B cell (primary cell): ENCODE data around the gene YY1AP1. TPM values are rescaled to one million over a fixed set of nuclear protein-coding genes. Genes with fewer than 3 reads are reported as not detected.

Experiments
- ATAC-seq: fragments of 200-7000 bp; cut with Tn5 transposase; one replicate; pipeline ENCODE4 v1.10.0; 2021; ENCODE audit warnings: low read depth, mild to moderate bottlenecking, moderate number of reproducible peaks, moderate library complexity
- CTCF ChIA-PET: fragments of 350-600 bp; sonication (Branson Sonifier 250); formaldehyde crosslinking; loops from one replicate; lab custom pipeline; 2021; ENCODE audit warnings: antibody characterized with exemption, inconsistent platforms; lab: Charles Lee
- POLR2A ChIA-PET: fragments of 350-600 bp; sonication (Branson Sonifier 250); formaldehyde crosslinking; loops from one replicate; lab custom pipeline; 2021; ENCODE audit warnings: antibody characterized with exemption; lab: Charles Lee
- DNase-seq: peaks from one replicate; pipeline ENCODE4 v3.0.0; 2013
- H2AFZ ChIP-seq: 2 replicates; pipeline ENCODE4 v1.6.1; 2012; ENCODE audit warnings: mild to moderate bottlenecking, low read depth, low read length; ENCODE audit not compliant: insufficient read depth, poor library complexity, severe bottlenecking
- H3K27ac ChIP-seq, 2 donors: 1 replicate in 1 of 2; 2 replicates in 1 of 2; pipeline ENCODE4 v1.5.1; 2012 to 2013; ENCODE audit warnings: low read length in 2 of 2, mild to moderate bottlenecking in 2 of 2, moderate library complexity in 1 of 2
- H3K27me3 ChIP-seq, 4 experiments: fragments of 200-600 bp in 1 of 4; sonication (generic) in 1 of 4; replicated peaks in 1 of 4; 1 replicate in 2 of 4; 2 replicates in 2 of 4; pipeline versions ENCODE4 v1.6.1 to v1.7.0; 2013 to 2016; ENCODE audit warnings: low read length in 3 of 4, mild to moderate bottlenecking in 2 of 4, mixed read lengths in 1 of 4, moderate library complexity in 1 of 4; ENCODE audit not compliant: insufficient read depth in 4 of 4, control insufficient read depth in 3 of 4; ENCODE audit errors: control extremely low read depth in 1 of 4
- H3K36me3 ChIP-seq, 2 experiments: replicated peaks in 1 of 2; 1 replicate in 1 of 2; 2 replicates in 1 of 2; pipeline versions ENCODE4 v1.6.1 to v1.7.1; 2013; ENCODE audit warnings: low read length in 1 of 2; ENCODE audit not compliant: insufficient read depth in 2 of 2, control insufficient read depth in 1 of 2; ENCODE audit errors: control extremely low read depth in 1 of 2, extremely low read depth in 1 of 2
- H3K4me1 ChIP-seq, 2 donors: fragments of 200-600 bp in 1 of 2; sonication (generic) in 1 of 2; 1 replicate in 1 of 2; 2 replicates in 1 of 2; pipeline versions ENCODE4 v1.5.1 to v1.6.1; 2013 to 2017; ENCODE audit warnings: low read length in 2 of 2; ENCODE audit not compliant: control insufficient read depth in 2 of 2, insufficient read depth in 2 of 2
- H3K4me2 ChIP-seq: replicated peaks from 2 replicates; pipeline ENCODE3; 2012; ENCODE audit warnings: mild to moderate bottlenecking, low read depth, low read length; ENCODE audit not compliant: poor library complexity, severe bottlenecking
- H3K4me3 ChIP-seq, 5 experiments: fragments of 200-600 bp in 1 of 5; sonication (generic) in 1 of 5; 1 replicate in 3 of 5; 2 replicates in 2 of 5; pipeline versions ENCODE4 v1.5.1 to v1.7.0; 2011 to 2016; ENCODE audit warnings: low read length in 4 of 5, mild to moderate bottlenecking in 4 of 5, low read depth in 2 of 5, control low read depth in 1 of 5, moderate library complexity in 1 of 5; ENCODE audit not compliant: insufficient read depth in 1 of 5; ENCODE audit errors: control extremely low read depth in 1 of 5, extremely low read depth in 1 of 5
- H3K79me2 ChIP-seq: fragments of 200-600 bp; sonication (generic); one replicate; pipeline ENCODE4 v1.6.0; 2016; ENCODE audit warnings: low read length; ENCODE audit not compliant: control insufficient read depth, insufficient read depth
- H3K9ac ChIP-seq: fragments of 200-600 bp; sonication (generic); 2 replicates; pipeline ENCODE4 v1.6.1; 2017; ENCODE audit warnings: mild to moderate bottlenecking, low read length, moderate library complexity
- H3K9me3 ChIP-seq, 3 donors: one replicate each; pipeline versions ENCODE4 v1.6.1 to v1.7.1; 2013; ENCODE audit warnings: low read length in 2 of 3; ENCODE audit not compliant: control insufficient read depth in 2 of 3, insufficient read depth in 1 of 3; ENCODE audit errors: control extremely low read depth in 1 of 3
- H4K20me1 ChIP-seq: 2 replicates; pipeline ENCODE4 v1.6.0; 2012; ENCODE audit warnings: mild to moderate bottlenecking, low read length; ENCODE audit not compliant: insufficient read depth, control insufficient read depth, poor library complexity, severe bottlenecking
- H3K27ac Mint-ChIP-seq: one replicate; pipeline ENCODE4 v1.8.0; 2021; ENCODE audit warnings: mixed read lengths
- H3K27me3 Mint-ChIP-seq: one replicate; pipeline ENCODE4 v1.8.0; 2021; ENCODE audit warnings: mixed read lengths
- H3K4me1 Mint-ChIP-seq: one replicate; pipeline ENCODE4 v1.8.0; 2021; ENCODE audit warnings: mixed read lengths
- H3K4me3 Mint-ChIP-seq: one replicate; pipeline ENCODE4 v1.8.0; 2021; ENCODE audit warnings: mixed read lengths
- H3K9me3 Mint-ChIP-seq: one replicate; pipeline ENCODE4 v1.8.0; 2022; ENCODE audit warnings: mixed read lengths; ENCODE audit not compliant: insufficient read depth
- EZH2 ChIP-seq: IDR thresholded peaks from 2 replicates; pipeline ENCODE4 v1.6.1; 2012; ENCODE audit warnings: borderline replicate concordance, low read depth, mild to moderate bottlenecking, moderate library complexity, low read length; ENCODE audit not compliant: insufficient read depth, poor library complexity, severe bottlenecking
- WGBS: methylation state at CpG from one replicate; pipeline ENCODE4 v1.1.5; 2013; ENCODE audit warnings: missing lambda C conversion rate; ENCODE audit not compliant: insufficient coverage; 5-methylcytosine and 5-hydroxymethylcytosine counted together
- intact Hi-C: fragments of 100-400 bp; cut with micrococcal nuclease; formaldehyde crosslinking; loops from one replicate; pipeline ENCODE4 v1.10.0; 2022
- polyA plus RNA-seq: library from polyadenylated mRNA; depleted of rRNA; stranded (reverse); fragments of >200 nt; gene quantifications from 2 replicates; pipeline ENCODE4 v1.2.3, GENCODE V29; 2012
- total RNA-seq, 2 donors: library from RNA; stranded (reverse); fragments of 120-200 nt in 1 of 2; gene quantifications; 1 replicate in 1 of 2; 2 replicates in 1 of 2; pipeline versions ENCODE4 v1.2.3 to v1.2.4, GENCODE V29; 2013 to 2022
- TF ChIP-seq, protein P1 (sequence below): fragments of 200-600 bp; IDR thresholded peaks from one replicate; pipeline ENCODE4 v1.8.0; 2022; ENCODE audit warnings: antibody characterized with exemption, mild to moderate bottlenecking

Gene YY1AP1
- total and polyA plus RNA-seq, 2 donors (not counting 1 experiment from before 2014, with no cell fraction given), result 95.4 to 156 TPM

DNA sequence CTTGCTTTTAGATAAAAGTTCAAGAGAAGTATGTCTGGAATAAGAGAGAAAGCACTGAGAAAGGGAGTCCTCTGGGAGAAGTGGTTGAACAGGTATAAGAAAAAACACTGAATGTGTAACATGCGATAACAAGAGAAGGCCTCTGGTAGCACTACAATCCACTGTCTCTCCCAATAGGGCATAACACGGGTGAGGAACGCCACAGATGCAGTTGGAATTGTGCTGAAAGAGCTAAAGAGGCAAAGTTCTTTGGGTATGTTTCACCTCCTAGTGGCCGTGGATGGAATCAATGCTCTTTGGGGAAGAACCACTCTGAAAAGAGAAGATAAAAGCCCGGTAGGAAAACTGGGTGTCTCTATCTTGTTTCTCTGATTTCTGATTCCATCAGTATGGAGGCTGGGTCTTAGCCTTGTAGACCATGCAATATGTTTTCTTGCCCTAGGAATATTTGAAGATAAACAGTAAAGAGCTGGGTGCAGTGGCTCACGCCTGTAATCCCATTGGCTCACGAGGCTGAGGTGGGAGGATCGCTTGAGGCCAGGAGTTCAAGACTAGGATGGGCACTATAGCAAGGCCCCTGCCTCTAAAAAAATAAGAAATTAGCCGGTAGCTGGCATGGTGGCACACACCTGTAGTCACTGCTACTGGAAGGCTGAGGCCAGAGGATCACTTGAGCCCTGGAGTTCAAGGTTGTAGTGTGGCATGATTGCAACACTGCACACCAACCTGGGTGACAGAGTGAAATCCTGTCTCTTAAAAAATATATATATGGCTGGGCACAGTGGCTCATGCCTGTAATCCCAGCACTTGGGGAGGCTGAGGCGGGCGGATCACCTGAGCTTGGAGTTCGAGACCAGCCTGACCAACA lies 40.7 kb upstream of the YY1AP1 start:
- no peak overlapping the region for H3K4me3 Mint-ChIP-seq
- no peaks in the 10 kb centered on the region for H3K9me3 Mint-ChIP-seq
- H3K79me2 ChIP-seq, result no peaks in the 10 kb centered on the region
- TF ChIP-seq, protein P1, sequence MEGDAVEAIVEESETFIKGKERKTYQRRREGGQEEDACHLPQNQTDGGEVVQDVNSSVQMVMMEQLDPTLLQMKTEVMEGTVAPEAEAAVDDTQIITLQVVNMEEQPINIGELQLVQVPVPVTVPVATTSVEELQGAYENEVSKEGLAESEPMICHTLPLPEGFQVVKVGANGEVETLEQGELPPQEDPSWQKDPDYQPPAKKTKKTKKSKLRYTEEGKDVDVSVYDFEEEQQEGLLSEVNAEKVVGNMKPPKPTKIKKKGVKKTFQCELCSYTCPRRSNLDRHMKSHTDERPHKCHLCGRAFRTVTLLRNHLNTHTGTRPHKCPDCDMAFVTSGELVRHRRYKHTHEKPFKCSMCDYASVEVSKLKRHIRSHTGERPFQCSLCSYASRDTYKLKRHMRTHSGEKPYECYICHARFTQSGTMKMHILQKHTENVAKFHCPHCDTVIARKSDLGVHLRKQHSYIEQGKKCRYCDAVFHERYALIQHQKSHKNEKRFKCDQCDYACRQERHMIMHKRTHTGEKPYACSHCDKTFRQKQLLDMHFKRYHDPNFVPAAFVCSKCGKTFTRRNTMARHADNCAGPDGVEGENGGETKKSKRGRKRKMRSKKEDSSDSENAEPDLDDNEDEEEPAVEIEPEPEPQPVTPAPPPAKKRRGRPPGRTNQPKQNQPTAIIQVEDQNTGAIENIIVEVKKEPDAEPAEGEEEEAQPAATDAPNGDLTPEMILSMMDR, result peak; percentile 74
- TF ChIP-seq EZH2, result no peak
- no peaks in the 10 kb centered on the region for H4K20me1 ChIP-seq
- ChIA-PET POLR2A (no interaction called here), CTCF (interaction anchor here (1.0 to 1.7 kb wide), 4 partner anchors 14 to 479 kb away, joined by 3 to 5 read pairs (median 3); no protein-coding TSS in a partner anchor)
- H3K27me3 ChIP-seq, result no peaks in the 10 kb centered on the region
- no peaks in the 10 kb centered on the region for H3K9me3 ChIP-seq
- intact Hi-C loops, result no loop called here
- WGBS, result 74% methylated on average over 6 of the region's 12 CpGs
- DNase-seq (peak; percentile 50), ATAC-seq (peak; percentile 33)
- H3K9ac ChIP-seq, result no peak overlapping the region
- no peaks in the 10 kb centered on the region for H3K27me3 Mint-ChIP-seq
- H3K36me3 ChIP-seq, result peaks cover 5 to 14% of the 10 kb centered on the region in 2 experiments
- H2AFZ ChIP-seq, result no peak overlapping the region
- no peak overlapping the region for H3K27ac Mint-ChIP-seq
- H3K27ac ChIP-seq, result no peak overlapping the region
- H3K4me2 ChIP-seq, result no peak overlapping the region
- H3K4me3 ChIP-seq, result no peak overlapping the region
- no peaks in the 10 kb centered on the region for H3K4me1 ChIP-seq
- H3K4me1 Mint-ChIP-seq, result no peaks in the 10 kb centered on the region

DNA sequence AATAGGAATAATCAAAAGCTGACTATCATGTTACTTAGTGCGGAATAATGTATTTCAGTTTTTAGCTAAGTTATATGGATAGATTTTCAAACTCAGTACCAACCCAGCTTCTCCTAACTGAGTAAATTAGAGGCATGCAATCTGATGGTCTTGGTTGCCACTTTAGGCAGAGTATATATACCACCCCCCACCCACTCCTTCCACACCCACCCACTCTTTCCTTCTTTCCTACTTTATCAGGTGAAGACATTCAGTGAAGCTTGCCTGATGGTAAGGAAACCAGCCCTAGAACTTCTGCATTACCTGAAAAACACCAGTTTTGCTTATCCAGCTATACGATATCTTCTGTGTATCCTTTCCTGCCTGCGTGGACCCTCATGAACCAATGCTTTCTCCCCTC lies 36.6 kb upstream of the YY1AP1 start:
- no peaks in the 10 kb centered on the region for H3K9me3 Mint-ChIP-seq
- Histone ChIP-seq H4K20me1 (no peaks in the 10 kb centered on the region), H3K27ac (no peak overlapping the region), H2AFZ (no peak overlapping the region), H3K9me3 (no peaks in the 10 kb centered on the region), H3K4me2 (no peak overlapping the region), H3K27me3 (no peaks in the 10 kb centered on the region), H3K4me3 (no peak overlapping the region), H3K9ac (no peak overlapping the region), H3K4me1 (no peaks in the 10 kb centered on the region), H3K79me2 (peaks cover 4% of the 10 kb centered on the region), H3K36me3 (peaks cover 3 to 25% of the 10 kb centered on the region in 2 experiments)
- ChIA-PET POLR2A (no interaction called here), CTCF (interaction anchor here (1.4 kb wide), 1 partner anchor 20 kb away, joined by 3 read pairs; no protein-coding TSS in a partner anchor)
- WGBS, result 100% methylated on average over 2 of the region's 3 CpGs
- no peak overlapping the region for H3K27ac Mint-ChIP-seq
- no peaks in the 10 kb centered on the region for H3K27me3 Mint-ChIP-seq
- ATAC-seq, result no peak
- H3K4me1 Mint-ChIP-seq, result no peaks in the 10 kb centered on the region
- DNase-seq, result no peak
- intact Hi-C loops, result no loop called here
- no peak overlapping the region for H3K4me3 Mint-ChIP-seq
- no peak for TF ChIP-seq EZH2
- TF ChIP-seq, protein P1, result no peak
